Nephron (organoid): ENCODE measurements around the gene KRTAP5-1.

Source experiments
- H3K27ac Mint-ChIP-seq, 3 experiments: 2 replicates each; pipeline ENCODE4 v1.8.0; 2020; ENCODE audit warnings: mixed read lengths in 3 of 3, mild to moderate bottlenecking in 2 of 3, moderate library complexity in 1 of 3
- H3K27me3 Mint-ChIP-seq: 2 replicates; pipeline ENCODE4 v1.8.0; 2021; ENCODE audit warnings: low read depth, mild to moderate bottlenecking, moderate library complexity, mixed read lengths
- H3K36me3 Mint-ChIP-seq: 2 replicates; pipeline ENCODE4 v1.8.0; 2020; ENCODE audit warnings: low read depth, mixed read lengths
- H3K4me1 Mint-ChIP-seq: 2 replicates; pipeline ENCODE4 v1.8.0; 2020; ENCODE audit warnings: mixed read lengths
- H3K4me3 Mint-ChIP-seq, 3 experiments: 2 replicates each; pipeline ENCODE4 v1.8.0; 2020; ENCODE audit warnings: mild to moderate bottlenecking in 3 of 3, mixed read lengths in 3 of 3, moderate library complexity in 2 of 3
- H3K9me3 Mint-ChIP-seq: 2 replicates; pipeline ENCODE4 v1.8.0; 2020; ENCODE audit warnings: mixed read lengths
- CTCF ChIP-seq, 3 experiments: fragments of 200-600 bp; sonication (generic); IDR thresholded peaks; one replicate each; pipeline ENCODE4 v1.5.0; 2021; ENCODE audit warnings: antibody characterized with exemption in 3 of 3; ENCODE audit not compliant: unreplicated experiment in 3 of 3

Gene KRTAP5-1

GRCh38 chr11:1629326-1630185, 44.5 kb upstream of the KRTAP5-1 start, which contains the start of gene KRTAP5-5:
Gene KRTAP5-5, plus strand, starts transcription at chr11:1629775. Its CDS starts 66 bp downstream, at chr11:1629841.
- no peak within 1 kb of the TSS for H3K4me3 Mint-ChIP-seq

GRCh38 chr11:1628506-1629325, 43.6 kb upstream of the KRTAP5-1 start:
- Mint-ChIP-seq H3K36me3 (no peaks in the 10 kb centered on the region), H3K4me1 (peaks cover 17% of the 10 kb centered on the region)
- TF ChIP-seq CTCF (IDR thresholded peaks at IDR 0.05; ENCODE audit: unreplicated experiment in 3 of 3), result peak; percentile 88 to 96 (median 91)

More at GRCh38 chr11:1629326-1630185, 44.5 kb upstream of the KRTAP5-1 start, which contains the start of gene KRTAP5-5:
- Mint-ChIP-seq H3K4me1 (peaks cover 17% of the 10 kb centered on the region), H3K27ac (no peak within 1 kb of the TSS), H3K9me3 (peaks cover 2% of the 10 kb centered on the region), H3K27me3 (peaks cover 55% of the 10 kb centered on the region), H3K36me3 (no peaks in the 10 kb centered on the region)
- TF ChIP-seq CTCF (IDR thresholded peaks at IDR 0.05; ENCODE audit: unreplicated experiment in 3 of 3), result no peak

GRCh38 chr11:1625541-1625940, 40.5 kb upstream of the KRTAP5-1 start:
- Mint-ChIP-seq H3K4me3 (no peak overlapping the region), H3K4me1 (peaks cover 2% of the 10 kb centered on the region), H3K27ac (no peak overlapping the region), H3K9me3 (peaks cover 2% of the 10 kb centered on the region), H3K27me3 (peaks cover 38% of the 10 kb centered on the region), H3K36me3 (no peaks in the 10 kb centered on the region)
- no peak for TF ChIP-seq CTCF (IDR thresholded peaks at IDR 0.05; ENCODE audit: unreplicated experiment in 3 of 3)

More at GRCh38 chr11:1628506-1629325, 43.6 kb upstream of the KRTAP5-1 start:
- Mint-ChIP-seq H3K9me3 (peaks cover 2% of the 10 kb centered on the region), H3K4me3 (no peak overlapping the region), H3K27me3 (peaks cover 51% of the 10 kb centered on the region), H3K27ac (no peak overlapping the region)

- no peak for TF ChIP-seq CTCF (IDR thresholded peaks at IDR 0.05; ENCODE audit: unreplicated experiment in 3 of 3)
- Mint-ChIP-seq H3K9me3 (peaks cover 2% of the 10 kb centered on the region), H3K4me1 (no peaks in the 10 kb centered on the region), H3K36me3 (no peaks in the 10 kb centered on the region), H3K4me3 (no peak overlapping the region), H3K27ac (no peak overlapping the region), H3K27me3 (peaks cover 34% of the 10 kb centered on the region)
Observed at GRCh38 chr11:1624621-1625020, 39.5 kb upstream of the KRTAP5-1 start.

- Mint-ChIP-seq H3K4me3 (no peak overlapping the region), H3K4me1 (no peaks in the 10 kb centered on the region), H3K27me3 (peaks cover 29% of the 10 kb centered on the region), H3K36me3 (no peaks in the 10 kb centered on the region), H3K9me3 (peaks cover 2% of the 10 kb centered on the region), H3K27ac (no peak overlapping the region)
- TF ChIP-seq CTCF (IDR thresholded peaks at IDR 0.05; ENCODE audit: unreplicated experiment in 3 of 3), result no peak
Observed at GRCh38 chr11:1623716-1624115, 38.6 kb upstream of the KRTAP5-1 start.
